CD4-positive, alpha-beta memory T cell (primary cell): ENCODE results near the gene LINS1. TPM values are rescaled to one million over a fixed set of nuclear protein-coding genes. Genes with fewer than 3 reads are reported as not detected.

ENCODE experiments used
- CTCF ChIA-PET: fragments of 350-600 bp; sonication (Branson Sonifier 250); formaldehyde crosslinking; loops from one replicate; lab custom pipeline; 2021; ENCODE audit warnings: inconsistent platforms; ENCODE audit not compliant: partially characterized antibody; lab: Charles Lee
- POLR2A ChIA-PET: fragments of 350-600 bp; sonication (Branson Sonifier 250); formaldehyde crosslinking; loops from one replicate; lab custom pipeline; 2021; ENCODE audit not compliant: partially characterized antibody; lab: Charles Lee
- DNase-seq, 5 donors: peaks; one replicate each; pipeline versions ENCODE4 v3.0.0 to v3.0.0-alpha.2; 2020 to 2022; ENCODE audit warnings: mixed read lengths in 1 of 5
- H3K27ac ChIP-seq: one replicate; pipeline ENCODE4 v1.7.0; 2013; ENCODE audit warnings: low read depth, low read length
- H3K27me3 ChIP-seq: 2 replicates; pipeline ENCODE4 v1.7.0; 2013; ENCODE audit warnings: mild to moderate bottlenecking, low read length, moderate library complexity; ENCODE audit not compliant: insufficient read depth
- H3K36me3 ChIP-seq: 2 replicates; pipeline ENCODE4 v1.7.0; 2013; ENCODE audit warnings: mild to moderate bottlenecking, low read length, moderate library complexity; ENCODE audit not compliant: insufficient read depth
- H3K4me1 ChIP-seq: 2 replicates; pipeline ENCODE4 v1.7.0; 2013; ENCODE audit warnings: mild to moderate bottlenecking, low read length, moderate library complexity; ENCODE audit not compliant: insufficient read depth
- H3K4me3 ChIP-seq, 2 donors: one replicate each; pipeline ENCODE4 v1.7.0; 2013; ENCODE audit warnings: low read length in 2 of 2, mild to moderate bottlenecking in 1 of 2
- H3K9me3 ChIP-seq, 2 donors: one replicate each; pipeline ENCODE4 v1.7.0; 2013; ENCODE audit warnings: low read length in 2 of 2, control low read depth in 1 of 2; ENCODE audit not compliant: control insufficient read depth in 1 of 2
- H3K27ac Mint-ChIP-seq, 7 donors: one replicate each; pipeline ENCODE4 v1.8.0; 2020 to 2021; ENCODE audit warnings: mixed read lengths in 7 of 7, mild to moderate bottlenecking in 6 of 7, inconsistent platforms in 3 of 7, moderate library complexity in 3 of 7
- H3K27me3 Mint-ChIP-seq, 2 donors: one replicate each; pipeline ENCODE4 v1.8.0; 2020 to 2021; ENCODE audit warnings: mixed read lengths in 2 of 2
- H3K36me3 Mint-ChIP-seq, 2 donors: one replicate each; pipeline ENCODE4 v1.8.0; 2020 to 2021; ENCODE audit warnings: mixed read lengths in 2 of 2, inconsistent platforms in 1 of 2, mild to moderate bottlenecking in 1 of 2
- H3K4me1 Mint-ChIP-seq, 4 donors: one replicate each; pipeline ENCODE4 v1.8.0; 2020 to 2021; ENCODE audit warnings: mixed read lengths in 4 of 4, mild to moderate bottlenecking in 1 of 4
- H3K4me3 Mint-ChIP-seq, 8 donors: one replicate each; pipeline ENCODE4 v1.8.0; 2020 to 2021; ENCODE audit warnings: mixed read lengths in 8 of 8, mild to moderate bottlenecking in 7 of 8, moderate library complexity in 6 of 8, inconsistent platforms in 3 of 8
- H3K9me3 Mint-ChIP-seq, 8 donors: one replicate each; pipeline ENCODE4 v1.8.0; 2020 to 2021; ENCODE audit warnings: mixed read lengths in 8 of 8, mild to moderate bottlenecking in 5 of 8, inconsistent platforms in 3 of 8, moderate library complexity in 1 of 8
- intact Hi-C: fragments of 100-400 bp; cut with micrococcal nuclease; formaldehyde crosslinking; loops from one replicate; pipeline ENCODE4 v1.15.1; 2023
- polyA plus RNA-seq, 2 donors: library from polyadenylated mRNA; unstranded; fragments of 300-500 nt; fragmentation: Illumina TruSeq; gene quantifications; one replicate each; pipeline ENCODE4 v1.2.3, GENCODE V29; 2021
- total RNA-seq, 2 experiments: library from RNA; stranded (reverse); gene quantifications; one replicate each; pipeline ENCODE4 v1.2.3, GENCODE V29; 2021

The LINS1 gene
- total and polyA plus RNA-seq, 4 experiments from 2014 or later: 65.8 to 84.0 (median 78.9) TPM

DNA sequence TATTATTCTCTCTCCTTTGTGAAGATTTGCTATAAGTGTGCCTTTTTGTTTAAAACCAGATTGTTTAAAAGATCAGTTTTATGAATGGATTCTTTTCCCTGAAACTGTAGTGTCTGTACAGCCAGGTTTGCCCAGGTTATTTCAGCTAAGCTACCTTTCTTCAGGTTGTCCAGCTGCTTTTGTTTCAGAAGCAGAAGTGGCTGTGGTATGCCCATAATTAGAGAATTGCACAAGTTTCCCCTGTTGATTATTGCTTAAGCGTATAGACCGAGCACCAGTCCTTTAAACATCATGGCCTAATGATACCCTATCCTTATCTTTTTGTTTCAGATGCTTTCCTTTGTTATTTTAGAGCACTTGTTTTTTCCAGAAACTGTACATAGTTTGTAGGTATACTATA lies 10.6 kb upstream of the LINS1 start:
- H3K27ac Mint-ChIP-seq: no peak overlapping the region
- H3K4me1 Mint-ChIP-seq: peaks cover 13 to 25% (median 20%) of the 10 kb centered on the region in 4 donors
- intact Hi-C loops: no loop called here
- DNase-seq: no peak
- Histone ChIP-seq H3K4me1 (no peaks in the 10 kb centered on the region), H3K27ac (no peak overlapping the region), H3K4me3 (no peak overlapping the region), H3K36me3 (peaks cover 47% of the 10 kb centered on the region), H3K27me3 (no peaks in the 10 kb centered on the region), H3K9me3 (no peaks in the 10 kb centered on the region)
- peaks cover 34 to 82% of the 10 kb centered on the region in 2 donors for H3K36me3 Mint-ChIP-seq
- CTCF ChIA-PET: interaction anchor here (0.7 kb wide), 1 partner anchor 262 kb away, joined by 3 read pairs; no protein-coding TSS in a partner anchor
- POLR2A ChIA-PET: no interaction called here
- H3K27me3 Mint-ChIP-seq: no peaks in the 10 kb centered on the region
- no peaks in the 10 kb centered on the region for H3K9me3 Mint-ChIP-seq
- H3K4me3 Mint-ChIP-seq: no peak overlapping the region

GRCh38 chr15:100602823-100603393 lies 924 bp upstream of the LINS1 start:
- no peaks in the 10 kb centered on the region for H3K9me3 Mint-ChIP-seq
- peaks cover 24 to 30% of the 10 kb centered on the region in 2 donors for H3K36me3 Mint-ChIP-seq

GRCh38 chr15:100601617-100602063 lies 344 bp downstream of the LINS1 start:
- peak overlapping the region; percentile 85 to 97 for H3K4me3 ChIP-seq
- H3K27me3 ChIP-seq: no peaks in the 10 kb centered on the region
- no peak overlapping the region for H3K4me3 Mint-ChIP-seq
- DNase-seq: no peak
- H3K4me1 ChIP-seq: peaks cover 61% of the 10 kb centered on the region
- peak overlapping the region; percentile 95 for H3K27ac ChIP-seq
- peaks cover 14 to 22% of the 10 kb centered on the region in 2 donors for H3K36me3 Mint-ChIP-seq
- ChIA-PET POLR2A (interaction anchor here (1.1 to 2.3 kb wide), 14 partner anchors 10 to 865 kb away, joined by 3 to 18 read pairs (median 6); partner anchors contain the start of genes ADAMTS17 and SNRPA1), CTCF (interaction anchor here (1.0 to 7.5 kb wide), 3 partner anchors 30 to 252 kb away, joined by 3 to 50 read pairs (median 13); no protein-coding TSS in a partner anchor)
- H3K27me3 Mint-ChIP-seq: no peaks in the 10 kb centered on the region
- H3K36me3 ChIP-seq: no peaks in the 10 kb centered on the region
- peaks cover 38 to 57% (median 54%) of the 10 kb centered on the region in 4 donors for H3K4me1 Mint-ChIP-seq
- no peaks in the 10 kb centered on the region for H3K9me3 ChIP-seq
- intact Hi-C loops: loop anchor here (1.0 to 10.0 kb wide), 8 partner anchors 259 to 1954 kb away; partner anchors contain the start of genes CHSY1, IGF1R, LYSMD4 and MEF2A
- H3K9me3 Mint-ChIP-seq: no peaks in the 10 kb centered on the region
- no peak overlapping the region for H3K27ac Mint-ChIP-seq

More at GRCh38 chr15:100602823-100603393, 924 bp upstream of the LINS1 start:
- ChIA-PET CTCF (interaction anchor here (2.0 to 7.5 kb wide), 2 partner anchors 31 to 253 kb away, joined by 13 to 50 read pairs; no protein-coding TSS in a partner anchor), POLR2A (interaction anchor here (0.5 to 2.3 kb wide), 17 partner anchors 9 to 1049 kb away, joined by 3 to 18 read pairs (median 5); partner anchors contain the start of genes ADAMTS17, SNRPA1 and TM2D3)
- no peak overlapping the region for H3K4me3 Mint-ChIP-seq
- Histone ChIP-seq H3K4me1 (peaks cover 52% of the 10 kb centered on the region), H3K36me3 (peaks cover 8% of the 10 kb centered on the region), H3K27ac (peak overlapping the region; percentile 95), H3K27me3 (no peaks in the 10 kb centered on the region), H3K4me3 (peak overlapping the region; percentile 64 to 79), H3K9me3 (no peaks in the 10 kb centered on the region)
- no peaks in the 10 kb centered on the region for H3K27me3 Mint-ChIP-seq
- intact Hi-C loops: loop anchor here (1.0 to 10.0 kb wide), 8 partner anchors 261 to 1956 kb away; partner anchors contain the start of genes CHSY1, IGF1R, LYSMD4 and MEF2A
- peaks cover 41 to 54% (median 48%) of the 10 kb centered on the region in 4 donors for H3K4me1 Mint-ChIP-seq
- DNase-seq: peak in 3 of 5 donors; percentile 30 to 72 (median 39)
- peak overlapping the region in 6 of 7 donors; percentile 89 to 98 (median 94) for H3K27ac Mint-ChIP-seq

GRCh38 chr15:100601163-100601562 lies 821 bp downstream of the LINS1 start:
- Histone ChIP-seq H3K4me1 (peaks cover 64% of the 10 kb centered on the region), H3K9me3 (no peaks in the 10 kb centered on the region), H3K4me3 (peak overlapping the region; percentile 85 to 97), H3K27ac (peak overlapping the region; percentile 95), H3K36me3 (no peaks in the 10 kb centered on the region), H3K27me3 (no peaks in the 10 kb centered on the region)
- ChIA-PET POLR2A (interaction anchor here (1.3 to 2.3 kb wide), 5 partner anchors 11 to 675 kb away, joined by 3 to 18 read pairs (median 13); no protein-coding TSS in a partner anchor), CTCF (interaction anchor here (7.5 kb wide), 1 partner anchor 251 kb away, joined by 50 read pairs; no protein-coding TSS in a partner anchor)
- H3K4me1 Mint-ChIP-seq: peaks cover 42 to 61% (median 52%) of the 10 kb centered on the region in 4 donors
- intact Hi-C loops: loop anchor here (5.0 to 10.0 kb wide), 4 partner anchors 651 to 1954 kb away; partner anchors contain the start of genes CHSY1, IGF1R and MEF2A
- no peak overlapping the region for H3K27ac Mint-ChIP-seq
- DNase-seq: peak; percentile 28 to 73 (median 40)
- H3K36me3 Mint-ChIP-seq: peaks cover 14 to 19% of the 10 kb centered on the region in 2 donors
- H3K27me3 Mint-ChIP-seq: no peaks in the 10 kb centered on the region
- no peaks in the 10 kb centered on the region for H3K9me3 Mint-ChIP-seq
- no peak overlapping the region for H3K4me3 Mint-ChIP-seq

GRCh38 chr15:100598655-100599054 lies 3.3 kb downstream of the LINS1 start:
- peak overlapping the region; percentile 95 for H3K27ac ChIP-seq
- H3K9me3 ChIP-seq: no peaks in the 10 kb centered on the region
- H3K36me3 ChIP-seq: no peaks in the 10 kb centered on the region
- peak overlapping the region in 1 of 2 donors; percentile 2 for H3K4me3 ChIP-seq
- Mint-ChIP-seq H3K27ac (peak overlapping the region in 6 of 7 donors; percentile 89 to 98 (median 93)), H3K4me1 (peaks cover 45 to 61% (median 52%) of the 10 kb centered on the region in 4 donors), H3K9me3 (no peaks in the 10 kb centered on the region), H3K4me3 (peak overlapping the region; percentile 40 to 86 (median 68)), H3K36me3 (peaks cover under 1 to 4% of the 10 kb centered on the region in 2 donors), H3K27me3 (no peaks in the 10 kb centered on the region)
- intact Hi-C loops: no loop called here
- peaks cover 75% of the 10 kb centered on the region for H3K4me1 ChIP-seq
- ChIA-PET CTCF (interaction anchor here (1.3 to 4.1 kb wide), 3 partner anchors 26 to 249 kb away, joined by 3 to 35 read pairs (median 3); no protein-coding TSS in a partner anchor), POLR2A (interaction anchor here (2.4 kb wide), 1 partner anchor 10 kb away, joined by 9 read pairs; no protein-coding TSS in a partner anchor)
- H3K27me3 ChIP-seq: no peaks in the 10 kb centered on the region
- no peak for DNase-seq

DNA sequence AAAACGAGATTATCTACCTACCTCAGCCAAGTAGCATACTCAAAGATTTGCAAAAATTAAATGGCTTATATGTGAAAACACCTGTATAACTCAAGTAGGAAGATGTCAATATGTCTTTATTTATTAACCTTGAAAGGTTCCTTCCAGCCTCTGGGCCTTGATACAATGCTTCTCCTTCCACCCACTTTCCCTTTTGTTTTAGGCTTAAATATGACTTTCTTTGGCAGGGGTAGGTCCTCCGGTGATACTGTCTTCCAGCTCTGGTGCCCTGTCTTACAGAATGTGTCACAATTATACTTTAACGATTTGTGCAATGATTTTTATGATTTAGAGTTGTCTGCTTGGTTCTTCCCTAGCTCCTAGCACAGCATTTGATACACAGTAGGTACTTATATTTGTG lies 4.1 kb downstream of the LINS1 start:
- H3K4me1 Mint-ChIP-seq: peaks cover 45 to 61% (median 51%) of the 10 kb centered on the region in 4 donors
- peaks cover 3 to 5% of the 10 kb centered on the region in 2 donors for H3K36me3 Mint-ChIP-seq

More for the DNA sequence above, 4.1 kb downstream of the LINS1 start:
- no peaks in the 10 kb centered on the region for H3K27me3 ChIP-seq
- peak overlapping the region; percentile 77 for H3K27ac ChIP-seq
- H3K9me3 Mint-ChIP-seq: no peaks in the 10 kb centered on the region
- no peaks in the 10 kb centered on the region for H3K27me3 Mint-ChIP-seq
- CTCF ChIA-PET: interaction anchor here (1.3 to 4.1 kb wide), 4 partner anchors 25 to 259 kb away, joined by 3 to 35 read pairs (median 5); no protein-coding TSS in a partner anchor
- H3K36me3 ChIP-seq: no peaks in the 10 kb centered on the region
- POLR2A ChIA-PET: interaction anchor here (1.8 to 2.4 kb wide), 2 partner anchors 9 to 27 kb away, joined by 5 to 9 read pairs; no protein-coding TSS in a partner anchor
- peak overlapping the region in 6 of 7 donors; percentile 90 to 98 (median 96) for H3K27ac Mint-ChIP-seq
- H3K4me3 Mint-ChIP-seq: peak overlapping the region; percentile 73 to 88 (median 82)
- no peaks in the 10 kb centered on the region for H3K9me3 ChIP-seq
- intact Hi-C loops: loop anchor here (2.0 kb wide), 3 partner anchors 17 to 669 kb away; no protein-coding TSS in a partner anchor
- H3K4me1 ChIP-seq: peaks cover 76% of the 10 kb centered on the region
- H3K4me3 ChIP-seq: peak overlapping the region in 1 of 2 donors; percentile 59
- no peak for DNase-seq
